Neural progenitor cell (in vitro differentiated cells): ENCODE results near the gene PLCB1. TPM values are rescaled to one million over a fixed set of nuclear protein-coding genes. Genes with fewer than 3 reads are reported as not detected.

Experiments
- DNase-seq: peaks from one replicate; pipeline ENCODE4 v3.0.0-alpha.2; 2016; ENCODE audit warnings: low spot score
- H2AFZ ChIP-seq: fragments of 200-600 bp; sonication (generic); replicated peaks from 2 replicates; pipeline ENCODE4 v1.6.1; 2016; ENCODE audit warnings: antibody characterized with exemption
- H3F3A ChIP-seq: fragments of 200-600 bp; sonication (generic); 2 replicates; pipeline ENCODE4 v1.6.1; 2016; ENCODE audit warnings: antibody characterized with exemption, low read depth
- H3K27ac ChIP-seq: fragments of 200-600 bp; sonication (generic); 2 replicates; pipeline ENCODE4 v1.5.1; 2016; ENCODE audit warnings: mild to moderate bottlenecking
- H3K27me3 ChIP-seq: fragments of 200-600 bp; sonication (generic); 2 replicates; pipeline ENCODE4 v1.6.1; 2016; ENCODE audit warnings: mild to moderate bottlenecking, moderate library complexity
- H3K36me3 ChIP-seq: fragments of 200-600 bp; sonication (generic); 2 replicates; pipeline ENCODE4 v1.5.1; 2016
- H3K4me1 ChIP-seq: fragments of 200-600 bp; sonication (generic); 2 replicates; pipeline ENCODE4 v1.6.1; 2016; ENCODE audit warnings: mixed run types
- H3K4me2 ChIP-seq: fragments of 200-600 bp; sonication (generic); 2 replicates; pipeline ENCODE4 v1.6.1; 2016
- H3K4me3 ChIP-seq: fragments of 200-600 bp; sonication (generic); 2 replicates; pipeline ENCODE4 v1.5.1; 2016
- H3K79me2 ChIP-seq: fragments of 200-600 bp; sonication (generic); 2 replicates; pipeline ENCODE4 v1.6.1; 2016; ENCODE audit warnings: low read depth
- H3K9ac ChIP-seq: fragments of 200-600 bp; sonication (generic); 2 replicates; pipeline ENCODE4 v1.6.1; 2016
- H3K9me3 ChIP-seq: fragments of 200-600 bp; sonication (generic); 2 replicates; pipeline ENCODE4 v1.5.1; 2016; ENCODE audit warnings: low read depth
- H4K20me1 ChIP-seq: fragments of 200-600 bp; sonication (generic); 2 replicates; pipeline ENCODE4 v1.6.1; 2016; ENCODE audit warnings: low read depth
- H3K27ac Mint-ChIP-seq: 3 replicates; pipeline ENCODE4 v1.8.0; 2021; ENCODE audit warnings: mixed read lengths
- H3K27me3 Mint-ChIP-seq: 2 replicates; pipeline ENCODE4 v1.8.0; 2022; ENCODE audit warnings: low read depth, mild to moderate bottlenecking, inconsistent platforms, moderate library complexity, mixed read lengths; ENCODE audit not compliant: insufficient read depth
- H3K36me3 Mint-ChIP-seq: 3 replicates; pipeline ENCODE4 v1.8.0; 2021; ENCODE audit warnings: mixed read lengths
- H3K4me1 Mint-ChIP-seq: 3 replicates; pipeline ENCODE4 v1.8.0; 2021; ENCODE audit warnings: mixed read lengths
- H3K4me3 Mint-ChIP-seq: 3 replicates; pipeline ENCODE4 v1.8.0; 2021; ENCODE audit warnings: mild to moderate bottlenecking, moderate library complexity, mixed read lengths
- H3K9me3 Mint-ChIP-seq: 3 replicates; pipeline ENCODE4 v1.8.0; 2020; ENCODE audit warnings: mixed read lengths
- EZH2 ChIP-seq: fragments of 200-600 bp; sonication (generic); IDR thresholded peaks from 2 replicates; pipeline ENCODE4 v1.6.1; 2017; ENCODE audit warnings: antibody characterized with exemption, mild to moderate bottlenecking, moderate library complexity
- EZH2phosphoT487 ChIP-seq: fragments of 200-600 bp; sonication (generic); IDR thresholded peaks from 2 replicates; pipeline ENCODE4 v1.6.1; 2017; ENCODE audit warnings: antibody characterized with exemption
- total RNA-seq: library from RNA; depleted of rRNA; stranded (reverse); fragments of >200 nt; gene quantifications from 2 replicates; pipeline ENCODE4 v1.2.3, GENCODE V29; 2015; ENCODE audit warnings: low replicate concordance
- TF ChIP-seq, protein P1 (sequence below): fragments of 200-600 bp; sonication (generic); IDR thresholded peaks from 2 replicates; pipeline ENCODE4 v1.5.1; 2017; ENCODE audit warnings: antibody characterized with exemption, mild to moderate bottlenecking

The PLCB1 gene
- total RNA-seq, 1 donor from 2014 or later, result 30.2 TPM

DNA sequence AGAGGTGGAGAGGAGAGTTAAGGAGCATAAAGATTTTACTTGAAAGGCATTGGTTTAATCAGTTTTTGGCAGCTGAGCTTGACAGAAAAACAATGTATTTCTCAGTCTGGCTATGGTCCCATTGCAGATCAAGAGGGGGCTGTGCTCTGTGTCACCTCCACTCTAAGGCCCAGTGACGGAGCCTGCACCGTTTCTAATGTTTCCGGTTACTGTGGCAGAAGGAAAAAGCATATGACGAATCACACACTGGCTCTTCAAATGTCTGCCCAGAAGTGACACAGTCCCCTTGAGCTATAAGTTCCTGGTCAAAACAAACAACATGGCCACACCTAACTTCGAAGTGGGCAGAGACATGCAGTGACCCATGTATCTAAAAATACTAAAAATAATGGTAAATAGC is 372.0 kb downstream of the PLCB1 start:
- Mint-ChIP-seq H3K27me3 (no peaks in the 10 kb centered on the region), H3K9me3 (no peaks in the 10 kb centered on the region), H3K36me3 (no peaks in the 10 kb centered on the region), H3K27ac (no peak overlapping the region), H3K4me1 (no peaks in the 10 kb centered on the region), H3K4me3 (no peak overlapping the region)
- no peak for DNase-seq
- Histone ChIP-seq H3K27me3 (no peaks in the 10 kb centered on the region), H3K4me2 (no peak overlapping the region), H3K9me3 (no peaks in the 10 kb centered on the region), H4K20me1 (no peaks in the 10 kb centered on the region), H3K27ac (no peak overlapping the region), H3F3A (no peaks in the 10 kb centered on the region), H3K4me3 (no peak overlapping the region), H3K4me1 (no peaks in the 10 kb centered on the region), H3K36me3 (no peaks in the 10 kb centered on the region), H3K9ac (no peak overlapping the region), H2AFZ (no peak overlapping the region), H3K79me2 (no peaks in the 10 kb centered on the region)
- no peak for TF ChIP-seq EZH2
- no peak for TF ChIP-seq EZH2phosphoT487
- TF ChIP-seq, protein P1, sequence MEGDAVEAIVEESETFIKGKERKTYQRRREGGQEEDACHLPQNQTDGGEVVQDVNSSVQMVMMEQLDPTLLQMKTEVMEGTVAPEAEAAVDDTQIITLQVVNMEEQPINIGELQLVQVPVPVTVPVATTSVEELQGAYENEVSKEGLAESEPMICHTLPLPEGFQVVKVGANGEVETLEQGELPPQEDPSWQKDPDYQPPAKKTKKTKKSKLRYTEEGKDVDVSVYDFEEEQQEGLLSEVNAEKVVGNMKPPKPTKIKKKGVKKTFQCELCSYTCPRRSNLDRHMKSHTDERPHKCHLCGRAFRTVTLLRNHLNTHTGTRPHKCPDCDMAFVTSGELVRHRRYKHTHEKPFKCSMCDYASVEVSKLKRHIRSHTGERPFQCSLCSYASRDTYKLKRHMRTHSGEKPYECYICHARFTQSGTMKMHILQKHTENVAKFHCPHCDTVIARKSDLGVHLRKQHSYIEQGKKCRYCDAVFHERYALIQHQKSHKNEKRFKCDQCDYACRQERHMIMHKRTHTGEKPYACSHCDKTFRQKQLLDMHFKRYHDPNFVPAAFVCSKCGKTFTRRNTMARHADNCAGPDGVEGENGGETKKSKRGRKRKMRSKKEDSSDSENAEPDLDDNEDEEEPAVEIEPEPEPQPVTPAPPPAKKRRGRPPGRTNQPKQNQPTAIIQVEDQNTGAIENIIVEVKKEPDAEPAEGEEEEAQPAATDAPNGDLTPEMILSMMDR, result no peak

DNA sequence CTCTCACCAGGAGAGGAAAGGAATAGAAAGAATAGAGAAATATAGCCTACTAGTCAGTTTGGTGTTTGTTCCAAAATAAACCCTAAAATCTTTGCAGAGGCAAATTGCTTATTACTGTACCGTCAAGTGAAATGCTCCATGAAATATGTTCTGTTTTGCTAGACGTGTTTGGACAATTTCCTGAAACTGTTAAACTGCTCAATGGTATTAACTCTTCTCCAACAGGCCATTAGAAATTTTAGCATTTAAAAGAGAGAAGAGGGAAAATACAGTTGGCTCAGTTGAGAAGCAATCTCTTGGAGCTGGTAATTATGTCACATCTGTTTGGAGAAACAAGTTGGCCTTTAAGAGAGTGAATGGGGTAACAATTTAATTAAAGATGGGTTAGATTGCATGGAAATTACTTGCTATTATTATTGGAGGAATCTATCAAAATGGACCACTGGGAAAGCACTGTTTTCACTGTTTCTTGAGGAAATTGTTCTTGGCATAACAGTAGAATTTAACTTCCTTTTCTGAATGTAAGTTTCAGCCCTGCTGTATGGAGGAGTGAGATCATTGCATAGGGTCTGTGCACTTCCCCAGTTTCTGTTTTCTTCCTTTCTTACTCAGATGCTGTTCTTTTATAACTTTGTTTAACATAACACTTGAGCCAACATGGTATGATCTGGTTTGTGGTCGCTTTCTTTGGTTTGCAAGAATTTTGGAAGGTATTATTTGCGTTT is 373.6 kb downstream of the PLCB1 start:
- H3K9me3 Mint-ChIP-seq, result no peaks in the 10 kb centered on the region
- no peak overlapping the region for H3K4me2 ChIP-seq
- H3K27me3 ChIP-seq, result no peaks in the 10 kb centered on the region
- no peaks in the 10 kb centered on the region for H3K36me3 Mint-ChIP-seq
- no peaks in the 10 kb centered on the region for H3F3A ChIP-seq
- H3K79me2 ChIP-seq, result no peaks in the 10 kb centered on the region
- H4K20me1 ChIP-seq, result no peaks in the 10 kb centered on the region
- no peak overlapping the region for H3K4me3 ChIP-seq
- no peaks in the 10 kb centered on the region for H3K27me3 Mint-ChIP-seq
- H3K4me1 Mint-ChIP-seq, result no peaks in the 10 kb centered on the region
- DNase-seq, result no peak
- H3K27ac ChIP-seq, result no peak overlapping the region
- TF ChIP-seq EZH2phosphoT487 (no peak), EZH2 (no peak)
- TF ChIP-seq, protein P1, result no peak
- no peaks in the 10 kb centered on the region for H3K4me1 ChIP-seq
- H3K27ac Mint-ChIP-seq, result no peak overlapping the region
- H2AFZ ChIP-seq, result no peak overlapping the region
- no peaks in the 10 kb centered on the region for H3K9me3 ChIP-seq
- H3K36me3 ChIP-seq, result no peaks in the 10 kb centered on the region
- no peak overlapping the region for H3K9ac ChIP-seq
- H3K4me3 Mint-ChIP-seq, result no peak overlapping the region

DNA sequence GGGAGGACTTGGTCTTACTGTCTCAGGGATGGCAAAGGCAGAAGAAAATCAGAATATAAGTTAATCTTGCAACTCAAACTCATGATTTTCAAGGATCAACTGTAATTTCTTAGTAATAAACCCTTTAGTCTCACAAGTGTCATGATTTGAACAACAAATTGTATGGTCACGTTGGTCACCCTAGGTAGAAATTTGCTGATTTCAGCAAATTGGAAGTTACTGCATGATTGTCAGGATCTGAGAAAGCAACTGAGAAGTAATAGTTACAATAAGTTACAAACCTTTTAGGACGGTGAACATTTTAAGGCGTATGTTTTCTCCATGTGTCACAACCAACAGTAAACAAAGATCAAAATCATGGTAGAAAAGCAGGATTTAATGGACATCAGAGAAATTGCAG is 375.2 kb downstream of the PLCB1 start:
- DNase-seq, result no peak
- no peaks in the 10 kb centered on the region for H3K79me2 ChIP-seq
- Mint-ChIP-seq H3K4me1 (no peaks in the 10 kb centered on the region), H3K36me3 (no peaks in the 10 kb centered on the region), H3K27ac (no peak overlapping the region), H3K9me3 (no peaks in the 10 kb centered on the region), H3K27me3 (no peaks in the 10 kb centered on the region), H3K4me3 (no peak overlapping the region)
- no peaks in the 10 kb centered on the region for H3K9me3 ChIP-seq
- no peaks in the 10 kb centered on the region for H3K4me1 ChIP-seq
- H3F3A ChIP-seq, result no peaks in the 10 kb centered on the region
- no peak for TF ChIP-seq EZH2
- TF ChIP-seq EZH2phosphoT487, result no peak
- H3K4me2 ChIP-seq, result no peak overlapping the region
- no peaks in the 10 kb centered on the region for H3K27me3 ChIP-seq
- no peak overlapping the region for H3K9ac ChIP-seq
- H3K4me3 ChIP-seq, result no peak overlapping the region
- no peaks in the 10 kb centered on the region for H3K36me3 ChIP-seq
- H2AFZ ChIP-seq, result no peak overlapping the region
- no peak overlapping the region for H3K27ac ChIP-seq
- H4K20me1 ChIP-seq, result no peaks in the 10 kb centered on the region

DNA sequence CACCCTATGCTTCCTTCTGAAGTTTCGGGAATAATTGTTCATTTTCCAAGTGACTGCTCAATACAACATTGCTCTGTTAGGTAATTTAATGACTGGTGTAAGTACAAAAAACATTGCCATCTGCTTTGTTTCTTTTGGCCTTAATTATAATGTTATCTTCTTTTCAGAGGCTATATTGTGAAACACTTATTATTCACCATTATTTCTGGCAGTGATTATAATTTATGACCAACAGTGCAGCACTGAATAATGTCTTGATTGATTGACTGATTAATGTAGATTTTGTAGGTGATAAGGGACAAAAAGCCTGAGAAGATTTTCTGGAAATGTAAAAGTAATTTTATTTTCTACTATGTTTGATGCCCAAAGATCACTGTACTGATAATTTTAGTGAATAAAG is 377.7 kb downstream of the PLCB1 start:
- no peaks in the 10 kb centered on the region for H3K9me3 ChIP-seq
- Mint-ChIP-seq H3K27me3 (no peaks in the 10 kb centered on the region), H3K36me3 (no peaks in the 10 kb centered on the region), H3K9me3 (no peaks in the 10 kb centered on the region), H3K27ac (no peak overlapping the region), H3K4me3 (no peak overlapping the region), H3K4me1 (no peaks in the 10 kb centered on the region)
- no peak overlapping the region for H3K4me2 ChIP-seq
- H4K20me1 ChIP-seq, result no peaks in the 10 kb centered on the region
- TF ChIP-seq EZH2 (no peak), EZH2phosphoT487 (no peak)
- TF ChIP-seq, protein P1, result no peak
- H3K79me2 ChIP-seq, result no peaks in the 10 kb centered on the region
- H3K9ac ChIP-seq, result no peak overlapping the region
- no peak for DNase-seq
- no peak overlapping the region for H3K27ac ChIP-seq
- H2AFZ ChIP-seq, result no peak overlapping the region
- H3K36me3 ChIP-seq, result no peaks in the 10 kb centered on the region
- H3F3A ChIP-seq, result no peaks in the 10 kb centered on the region
- H3K27me3 ChIP-seq, result no peaks in the 10 kb centered on the region
- no peaks in the 10 kb centered on the region for H3K4me1 ChIP-seq
- H3K4me3 ChIP-seq, result no peak overlapping the region
